Endodermal cell (in vitro differentiated cells): ENCODE data around the gene PTGES. TPM values are rescaled to one million over a fixed set of nuclear protein-coding genes. Genes with fewer than 3 reads are reported as not detected.

Experiments used
- DNase-seq: peaks from one replicate; pipeline ENCODE4 v3.0.0-alpha.2; 2017
- H3K27ac ChIP-seq: 2 replicates; pipeline ENCODE4 v1.5.1; 2013; ENCODE audit warnings: mild to moderate bottlenecking, low read depth, low read length, moderate library complexity
- H3K27me3 ChIP-seq: 2 replicates; pipeline ENCODE4 v1.6.1; 2013; ENCODE audit warnings: mild to moderate bottlenecking, low read length, moderate library complexity; ENCODE audit not compliant: insufficient read depth, control insufficient read depth, poor library complexity, severe bottlenecking
- H3K36me3 ChIP-seq: 2 replicates; pipeline ENCODE4 v1.7.0; 2013; ENCODE audit warnings: mild to moderate bottlenecking, low read length, moderate library complexity; ENCODE audit not compliant: control insufficient read depth, insufficient read depth
- H3K4me1 ChIP-seq: one replicate; pipeline ENCODE4 v1.7.0; 2013; ENCODE audit warnings: low read length; ENCODE audit not compliant: control insufficient read depth, insufficient read depth
- H3K4me3 ChIP-seq: 2 replicates; pipeline ENCODE4 v1.5.1; 2013; ENCODE audit warnings: mild to moderate bottlenecking, low read length, moderate library complexity
- H3K9ac ChIP-seq: 2 replicates; pipeline ENCODE4 v1.6.1; 2013; ENCODE audit warnings: mild to moderate bottlenecking, low read length, moderate library complexity; ENCODE audit not compliant: poor library complexity, severe bottlenecking; ENCODE audit errors: extremely low read depth
- H3K9me3 ChIP-seq: 2 replicates; pipeline ENCODE4 v1.6.1; 2013; ENCODE audit warnings: mild to moderate bottlenecking, low read length, moderate library complexity; ENCODE audit not compliant: control insufficient read depth
- H3K27ac Mint-ChIP-seq: 2 replicates; pipeline ENCODE4 v1.8.0; 2020; ENCODE audit warnings: mixed read lengths
- H3K27me3 Mint-ChIP-seq: 2 replicates; pipeline ENCODE4 v1.8.0; 2021; ENCODE audit warnings: mild to moderate bottlenecking, mixed read lengths; ENCODE audit not compliant: insufficient read depth
- H3K36me3 Mint-ChIP-seq: 2 replicates; pipeline ENCODE4 v1.8.0; 2020; ENCODE audit warnings: low read depth, mixed read lengths
- H3K4me1 Mint-ChIP-seq: 2 replicates; pipeline ENCODE4 v1.8.0; 2020; ENCODE audit warnings: mixed read lengths
- H3K4me3 Mint-ChIP-seq: 2 replicates; pipeline ENCODE4 v1.8.0; 2020; ENCODE audit warnings: mild to moderate bottlenecking, moderate library complexity, mixed read lengths
- H3K9me3 Mint-ChIP-seq: 2 replicates; pipeline ENCODE4 v1.8.0; 2020; ENCODE audit warnings: mild to moderate bottlenecking, mixed read lengths
- WGBS, 2 experiments: methylation state at CpG; one replicate each; pipeline versions ENCODE4 v1.1.5 to v1.1.7; 2013; ENCODE audit warnings: missing lambda C conversion rate in 2 of 2, mixed read lengths in 1 of 2; ENCODE audit not compliant: insufficient coverage in 1 of 2, insufficient read length in 1 of 2; 5-methylcytosine and 5-hydroxymethylcytosine counted together
- total RNA-seq, 2 donors: library from RNA; stranded (reverse); fragmentation: NEBNext Ultra II Directional in 1 of 2; extraction: Animal tissue kit (Norgen Biotek cat#: 25700) in 1 of 2; gene quantifications; 2 replicates in 1 of 2; 3 replicates in 1 of 2; pipeline ENCODE4 v1.2.1, GENCODE V29; 2021
- TF ChIP-seq, protein P1 (sequence below): fragments of 200-600 bp; sonication (generic); conservative IDR thresholded peaks from 2 replicates; pipeline ENCODE4 v1.5.0; 2021; ENCODE audit warnings: antibody characterized with exemption, mild to moderate bottlenecking

The PTGES gene
- total RNA-seq, 2 donors from 2014 or later, result 0.29 to 0.62 TPM

DNA sequence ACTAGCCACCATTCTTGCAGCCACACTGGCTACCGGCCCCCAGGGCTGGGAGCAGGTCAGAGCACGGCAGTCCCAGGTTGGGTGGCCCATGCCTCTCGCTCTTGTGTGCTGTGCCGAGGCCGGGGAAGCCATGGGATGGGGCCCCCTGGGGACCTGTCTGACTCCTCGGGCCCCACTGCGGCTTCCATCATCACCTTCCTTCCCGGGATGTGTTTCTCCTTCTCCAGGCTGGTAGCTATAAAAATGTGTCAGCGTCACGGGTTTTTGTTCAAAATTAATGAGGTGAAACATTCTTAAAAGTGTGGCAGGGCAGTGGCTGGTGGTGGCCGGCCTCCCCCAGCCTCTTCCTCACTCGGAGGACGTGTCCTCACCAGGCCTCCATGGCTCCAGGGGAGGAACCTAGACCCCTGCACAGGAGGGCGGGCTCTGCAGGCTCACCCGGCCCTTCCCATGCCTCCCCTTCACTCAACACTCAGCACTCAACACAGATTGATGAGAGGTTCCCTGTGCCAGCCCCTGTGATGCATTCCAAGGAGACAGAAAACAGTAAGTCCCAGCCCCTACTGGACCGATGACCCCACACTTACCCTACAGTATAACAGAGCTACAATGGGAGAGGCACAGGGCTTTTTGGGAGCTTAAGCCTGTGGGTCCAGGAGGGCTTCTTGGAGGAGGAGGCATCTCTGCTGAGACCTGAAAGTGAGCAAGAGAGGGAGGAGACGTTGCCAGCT, 43.2 kb downstream of the PTGES start:
- no peaks in the 10 kb centered on the region for H3K36me3 ChIP-seq
- no peak overlapping the region for H3K9ac ChIP-seq
- H3K4me1 Mint-ChIP-seq, result peaks cover 37% of the 10 kb centered on the region
- 91 to 93% methylated on average over 6 to 17 of the region's 17 CpGs for WGBS, 2 experiments
- H3K9me3 ChIP-seq, result no peaks in the 10 kb centered on the region
- H3K4me3 ChIP-seq, result no peak overlapping the region
- DNase-seq, result no peak
- TF ChIP-seq, protein P1, sequence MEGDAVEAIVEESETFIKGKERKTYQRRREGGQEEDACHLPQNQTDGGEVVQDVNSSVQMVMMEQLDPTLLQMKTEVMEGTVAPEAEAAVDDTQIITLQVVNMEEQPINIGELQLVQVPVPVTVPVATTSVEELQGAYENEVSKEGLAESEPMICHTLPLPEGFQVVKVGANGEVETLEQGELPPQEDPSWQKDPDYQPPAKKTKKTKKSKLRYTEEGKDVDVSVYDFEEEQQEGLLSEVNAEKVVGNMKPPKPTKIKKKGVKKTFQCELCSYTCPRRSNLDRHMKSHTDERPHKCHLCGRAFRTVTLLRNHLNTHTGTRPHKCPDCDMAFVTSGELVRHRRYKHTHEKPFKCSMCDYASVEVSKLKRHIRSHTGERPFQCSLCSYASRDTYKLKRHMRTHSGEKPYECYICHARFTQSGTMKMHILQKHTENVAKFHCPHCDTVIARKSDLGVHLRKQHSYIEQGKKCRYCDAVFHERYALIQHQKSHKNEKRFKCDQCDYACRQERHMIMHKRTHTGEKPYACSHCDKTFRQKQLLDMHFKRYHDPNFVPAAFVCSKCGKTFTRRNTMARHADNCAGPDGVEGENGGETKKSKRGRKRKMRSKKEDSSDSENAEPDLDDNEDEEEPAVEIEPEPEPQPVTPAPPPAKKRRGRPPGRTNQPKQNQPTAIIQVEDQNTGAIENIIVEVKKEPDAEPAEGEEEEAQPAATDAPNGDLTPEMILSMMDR, result no peak
- H3K27me3 Mint-ChIP-seq, result no peaks in the 10 kb centered on the region
- H3K4me3 Mint-ChIP-seq, result no peak overlapping the region
- H3K27me3 ChIP-seq, result no peaks in the 10 kb centered on the region
- H3K4me1 ChIP-seq, result peaks cover 16% of the 10 kb centered on the region
- no peak overlapping the region for H3K27ac Mint-ChIP-seq
- H3K27ac ChIP-seq, result no peak overlapping the region
- H3K9me3 Mint-ChIP-seq, result no peaks in the 10 kb centered on the region
- H3K36me3 Mint-ChIP-seq, result no peaks in the 10 kb centered on the region

DNA sequence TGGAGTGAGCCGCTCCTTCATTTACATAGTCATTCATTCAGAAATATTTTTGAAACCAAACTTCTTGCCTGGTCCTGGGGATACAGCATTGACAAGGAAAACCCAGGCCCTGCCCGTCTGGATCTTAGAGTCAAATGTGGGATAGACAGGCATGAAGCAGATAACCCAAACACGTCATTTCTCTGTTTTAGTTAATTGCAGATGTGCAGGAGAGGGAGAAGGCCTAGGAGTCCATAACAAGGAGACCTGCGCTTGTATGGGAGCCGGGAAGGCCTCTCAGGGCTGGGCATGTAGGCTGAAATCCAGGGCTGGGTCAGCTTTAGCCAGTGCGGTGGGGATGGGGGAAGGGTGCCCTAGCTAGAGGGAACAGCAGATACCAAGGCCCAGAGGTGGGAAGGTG, 44.0 kb downstream of the PTGES start:
- Histone ChIP-seq H3K9ac (no peak overlapping the region), H3K4me1 (peaks cover 16% of the 10 kb centered on the region), H3K4me3 (no peak overlapping the region), H3K27me3 (no peaks in the 10 kb centered on the region), H3K9me3 (no peaks in the 10 kb centered on the region), H3K36me3 (no peaks in the 10 kb centered on the region), H3K27ac (peak overlapping the region; percentile 36)
- 80 to 88% methylated on average over 5 to 6 of the region's 6 CpGs for WGBS, 2 experiments
- Mint-ChIP-seq H3K4me1 (peaks cover 37% of the 10 kb centered on the region), H3K27me3 (no peaks in the 10 kb centered on the region), H3K27ac (peak overlapping the region; percentile 59), H3K9me3 (no peaks in the 10 kb centered on the region), H3K4me3 (no peak overlapping the region), H3K36me3 (no peaks in the 10 kb centered on the region)
- DNase-seq, result no peak
- TF ChIP-seq, protein P1, result no peak

DNA sequence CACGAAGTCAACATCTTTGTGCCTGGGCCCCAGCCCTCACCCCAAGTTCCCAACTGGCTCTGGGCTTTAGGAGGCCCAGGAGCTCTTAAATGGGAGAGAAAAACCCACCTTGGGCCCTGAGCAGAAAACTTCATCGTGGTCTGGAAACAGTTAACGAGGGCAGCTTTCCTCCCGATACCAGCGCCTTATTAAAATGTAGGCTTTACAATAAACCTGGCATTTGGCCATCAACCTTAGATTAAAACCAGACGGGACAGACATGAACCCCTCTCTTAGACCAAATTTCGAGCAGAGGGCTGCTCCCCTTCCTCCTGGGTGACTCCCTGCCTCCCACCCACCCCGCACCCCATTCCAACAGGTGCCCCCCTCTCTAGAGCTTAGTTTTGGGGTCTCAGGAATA, 48.0 kb downstream of the PTGES start:
- H3K9me3 ChIP-seq, result no peaks in the 10 kb centered on the region
- no peaks in the 10 kb centered on the region for H3K36me3 Mint-ChIP-seq
- TF ChIP-seq, protein P1, result no peak
- peaks cover 16% of the 10 kb centered on the region for H3K4me1 Mint-ChIP-seq
- H3K9me3 Mint-ChIP-seq, result no peaks in the 10 kb centered on the region
- H3K4me3 ChIP-seq, result no peak overlapping the region
- no peaks in the 10 kb centered on the region for H3K36me3 ChIP-seq
- no peak overlapping the region for H3K4me3 Mint-ChIP-seq
- no peaks in the 10 kb centered on the region for H3K27me3 ChIP-seq
- no peak overlapping the region for H3K27ac Mint-ChIP-seq
- no peak overlapping the region for H3K27ac ChIP-seq
- no peaks in the 10 kb centered on the region for H3K27me3 Mint-ChIP-seq
- no peaks in the 10 kb centered on the region for H3K4me1 ChIP-seq
- H3K9ac ChIP-seq, result no peak overlapping the region
- DNase-seq, result no peak
- 87 to 97% methylated on average over 5 to 7 of the region's 8 CpGs for WGBS, 2 experiments
